T-helper 1 cell treated with Interleukin-12 subunit alpha and Interleukin-12 subunit beta and Interleukin-4 antibody, amounts not matched to agents 30 μg/mL and 1 μg/mL, for 36 hours (primary cell): ENCODE results near the gene GALNT17.

Source experiments
- H3K27ac Mint-ChIP-seq: one replicate; pipeline ENCODE4 v1.8.0; 2021; ENCODE audit warnings: mild to moderate bottlenecking, mixed read lengths
- H3K27me3 Mint-ChIP-seq: one replicate; pipeline ENCODE4 v1.8.0; 2021; ENCODE audit warnings: low read depth, mixed read lengths
- H3K36me3 Mint-ChIP-seq: one replicate; pipeline ENCODE4 v1.8.0; 2021; ENCODE audit warnings: low read depth, mixed read lengths
- H3K4me1 Mint-ChIP-seq: one replicate; pipeline ENCODE4 v1.8.0; 2021; ENCODE audit warnings: low read depth, mixed read lengths
- H3K4me3 Mint-ChIP-seq: one replicate; pipeline ENCODE4 v1.8.0; 2021; ENCODE audit warnings: mild to moderate bottlenecking, moderate library complexity, mixed read lengths
- H3K9me3 Mint-ChIP-seq: one replicate; pipeline ENCODE4 v1.8.0; 2021; ENCODE audit warnings: mixed read lengths

GALNT17 gene

DNA sequence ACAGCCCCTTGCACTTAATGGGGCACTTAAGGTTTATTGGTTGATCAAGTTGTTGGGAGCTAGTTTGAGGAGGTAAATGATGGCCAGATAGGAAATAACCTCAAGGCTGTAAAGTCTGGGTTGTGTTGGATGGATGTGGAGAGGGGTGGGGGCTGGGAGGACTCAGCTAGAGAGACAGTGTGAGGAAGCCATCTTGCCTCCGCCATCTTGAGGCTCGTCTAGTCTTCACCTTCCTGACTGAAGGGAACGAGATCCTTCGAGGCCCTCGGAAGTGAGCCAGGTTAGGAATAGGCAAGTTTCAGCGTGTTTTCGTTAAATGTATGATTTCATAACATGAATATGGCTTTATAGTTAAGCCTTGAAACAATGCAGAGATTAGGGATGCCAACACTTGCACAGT lies 5.5 kb downstream of the GALNT17 start:
- H3K4me1 Mint-ChIP-seq = no peaks in the 10 kb centered on the region
- peaks cover 5% of the 10 kb centered on the region for H3K27me3 Mint-ChIP-seq
- H3K9me3 Mint-ChIP-seq = peaks cover 30% of the 10 kb centered on the region
- H3K4me3 Mint-ChIP-seq = no peak overlapping the region
- H3K27ac Mint-ChIP-seq = no peak overlapping the region
- no peaks in the 10 kb centered on the region for H3K36me3 Mint-ChIP-seq

DNA sequence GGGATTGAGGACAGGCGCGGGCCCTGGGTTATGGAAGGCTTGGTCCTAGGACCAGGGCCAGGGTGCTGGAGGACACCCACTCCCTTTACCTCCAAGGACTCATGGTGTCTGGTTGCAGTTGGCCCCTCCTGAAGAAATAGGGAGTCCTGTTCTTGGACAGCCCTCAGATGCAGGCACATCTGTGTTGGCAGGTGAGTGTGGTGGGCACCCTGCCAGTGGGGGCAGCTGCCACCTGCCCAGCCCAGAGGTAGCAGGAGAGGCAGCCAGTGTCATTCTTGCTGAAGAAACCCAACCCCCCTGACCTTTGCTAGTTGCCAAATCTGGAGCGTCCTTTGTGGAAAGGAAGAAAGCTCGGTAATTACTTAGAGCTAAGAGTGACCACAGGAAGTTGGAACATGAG lies 8.3 kb downstream of the GALNT17 start:
- no peaks in the 10 kb centered on the region for H3K27me3 Mint-ChIP-seq
- no peak overlapping the region for H3K4me3 Mint-ChIP-seq
- H3K36me3 Mint-ChIP-seq = no peaks in the 10 kb centered on the region
- peaks cover 36% of the 10 kb centered on the region for H3K9me3 Mint-ChIP-seq
- no peaks in the 10 kb centered on the region for H3K4me1 Mint-ChIP-seq
- H3K27ac Mint-ChIP-seq = no peak overlapping the region

DNA sequence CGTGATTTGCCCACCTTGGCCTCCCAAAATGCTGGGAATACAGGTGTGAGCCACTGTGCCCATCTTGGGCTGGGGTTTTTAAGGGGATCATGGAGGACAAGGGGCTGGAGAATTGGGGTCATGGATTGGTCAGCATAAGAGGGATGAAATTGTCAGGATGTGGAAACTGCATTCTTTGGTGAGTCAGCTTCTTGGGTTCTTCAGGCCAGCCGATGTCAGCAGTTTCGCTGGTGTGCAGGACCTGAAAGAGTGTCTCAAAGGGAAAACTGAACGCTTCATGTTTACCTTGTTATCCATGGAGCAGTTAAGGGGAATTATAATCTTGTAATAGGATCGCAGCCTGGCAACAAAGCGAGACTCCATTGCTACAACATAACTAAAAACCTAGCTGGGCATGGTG lies 13.0 kb downstream of the GALNT17 start:
- Mint-ChIP-seq H3K4me1 (no peaks in the 10 kb centered on the region), H3K36me3 (no peaks in the 10 kb centered on the region), H3K9me3 (peaks cover 38% of the 10 kb centered on the region), H3K4me3 (no peak overlapping the region), H3K27ac (no peak overlapping the region), H3K27me3 (no peaks in the 10 kb centered on the region)

DNA sequence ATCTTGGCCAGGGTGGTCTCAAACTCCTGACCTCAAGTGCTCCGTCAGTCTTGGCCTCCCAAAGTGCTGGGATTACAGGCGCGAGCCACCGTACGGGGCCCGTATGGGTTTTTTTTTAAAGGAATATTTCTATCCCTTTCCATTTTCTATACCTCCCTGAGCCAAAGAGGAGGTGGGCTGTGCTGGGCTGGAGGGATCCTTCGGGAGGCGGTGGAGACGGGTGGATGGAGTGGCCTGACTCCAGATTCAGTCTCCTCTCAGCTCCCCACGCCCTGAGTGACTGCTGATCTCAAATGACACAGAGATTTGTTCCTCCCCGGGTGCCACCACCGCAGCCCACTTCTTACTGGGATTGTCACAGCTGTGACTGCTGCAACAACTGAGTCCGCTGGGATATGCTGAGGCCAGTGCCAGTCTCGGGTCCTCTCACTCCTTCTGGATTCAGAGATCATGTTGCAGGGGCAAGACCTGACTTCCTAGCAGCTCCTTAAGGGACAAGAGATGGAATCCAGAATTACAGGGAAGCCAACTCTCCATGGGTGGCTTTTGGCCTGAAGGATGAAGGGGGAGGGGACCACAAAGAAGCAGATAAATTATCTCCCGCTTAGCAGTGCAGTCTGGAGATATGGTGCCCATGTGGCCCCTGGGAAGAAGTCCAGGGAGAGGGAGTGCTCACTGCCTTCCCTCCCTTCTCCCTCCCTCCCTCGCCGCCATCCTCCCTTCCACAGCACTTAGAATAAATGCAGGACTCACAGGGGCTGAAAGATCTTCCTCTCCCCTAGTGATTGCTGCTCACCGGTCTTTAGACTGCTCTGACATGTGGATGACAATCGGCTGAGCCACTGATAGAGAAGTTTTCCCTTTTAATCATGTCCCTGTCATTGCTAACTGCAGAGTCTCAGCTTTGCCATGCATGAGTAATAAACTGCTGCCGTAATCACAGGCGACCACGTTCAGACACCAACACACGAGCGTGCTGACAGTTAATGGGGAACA lies 14.3 kb downstream of the GALNT17 start:
- Mint-ChIP-seq H3K9me3 (peaks cover 36% of the 10 kb centered on the region), H3K4me1 (no peaks in the 10 kb centered on the region), H3K36me3 (no peaks in the 10 kb centered on the region), H3K27ac (no peak overlapping the region), H3K27me3 (no peaks in the 10 kb centered on the region), H3K4me3 (no peak overlapping the region)

DNA sequence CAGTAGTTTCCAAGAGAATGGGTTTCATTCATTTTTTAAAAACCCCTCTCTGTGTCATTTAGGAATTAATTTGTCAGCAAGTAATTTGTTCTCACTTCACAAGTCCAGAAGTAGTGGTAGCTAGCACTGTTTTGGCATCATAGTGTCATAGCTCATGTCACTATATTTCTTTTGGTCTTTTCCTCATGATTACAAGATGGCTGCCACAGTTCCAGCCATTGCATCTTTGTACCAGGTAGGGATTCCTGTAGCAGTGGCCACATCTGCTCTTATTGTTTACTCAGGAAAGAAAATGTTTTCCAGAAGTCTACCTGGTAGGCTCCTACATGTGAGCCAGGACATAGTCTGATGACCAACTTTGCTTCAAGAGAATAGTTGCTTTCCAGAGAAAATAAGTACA lies 16.2 kb downstream of the GALNT17 start:
- Mint-ChIP-seq H3K36me3 (no peaks in the 10 kb centered on the region), H3K9me3 (peaks cover 32% of the 10 kb centered on the region), H3K27ac (no peak overlapping the region), H3K4me3 (no peak overlapping the region), H3K27me3 (no peaks in the 10 kb centered on the region), H3K4me1 (no peaks in the 10 kb centered on the region)

DNA sequence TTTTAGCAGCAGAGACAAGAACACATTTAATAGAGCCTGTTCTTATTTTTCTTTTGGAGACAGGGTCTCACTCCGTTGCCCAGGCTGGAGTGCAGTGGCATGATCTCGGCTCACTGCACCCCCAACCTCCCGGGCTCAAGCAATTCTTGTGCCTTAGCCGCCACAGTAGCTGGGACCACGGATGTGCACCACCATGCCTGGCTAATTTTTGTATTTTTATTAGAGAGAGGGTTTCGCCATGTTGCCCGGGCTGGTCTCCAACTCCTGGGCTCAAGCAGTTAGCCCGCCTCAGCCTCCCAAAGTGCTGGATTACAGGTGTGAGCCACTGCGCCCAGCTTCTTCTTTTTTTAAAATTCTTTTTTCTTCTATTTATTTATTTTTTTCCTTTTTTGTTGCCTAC lies 23.3 kb downstream of the GALNT17 start:
- Mint-ChIP-seq H3K36me3 (no peaks in the 10 kb centered on the region), H3K9me3 (peaks cover 31% of the 10 kb centered on the region), H3K4me1 (no peaks in the 10 kb centered on the region), H3K27me3 (no peaks in the 10 kb centered on the region), H3K4me3 (no peak overlapping the region), H3K27ac (no peak overlapping the region)

DNA sequence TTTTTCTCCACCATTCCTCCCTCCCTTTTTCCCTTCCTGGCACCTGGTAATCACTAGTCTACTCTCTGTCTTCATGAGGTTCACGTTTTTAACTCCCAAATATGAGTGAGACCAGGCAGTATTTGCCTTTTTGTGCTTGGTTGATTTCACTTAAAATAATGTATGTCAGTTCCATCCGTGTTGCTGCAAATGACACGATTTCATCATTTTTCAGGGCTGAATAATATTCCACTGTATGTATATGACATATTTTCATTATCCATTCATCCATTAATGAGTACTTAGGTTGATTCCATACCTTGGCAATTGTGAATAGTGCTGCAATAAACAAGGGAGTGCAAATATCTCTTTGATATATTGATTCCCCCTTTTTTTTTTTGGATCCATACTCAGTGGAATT lies 25.8 kb downstream of the GALNT17 start:
- no peak overlapping the region for H3K27ac Mint-ChIP-seq
- no peaks in the 10 kb centered on the region for H3K4me1 Mint-ChIP-seq
- no peaks in the 10 kb centered on the region for H3K36me3 Mint-ChIP-seq
- no peak overlapping the region for H3K4me3 Mint-ChIP-seq
- peaks cover 30% of the 10 kb centered on the region for H3K9me3 Mint-ChIP-seq
- no peaks in the 10 kb centered on the region for H3K27me3 Mint-ChIP-seq

DNA sequence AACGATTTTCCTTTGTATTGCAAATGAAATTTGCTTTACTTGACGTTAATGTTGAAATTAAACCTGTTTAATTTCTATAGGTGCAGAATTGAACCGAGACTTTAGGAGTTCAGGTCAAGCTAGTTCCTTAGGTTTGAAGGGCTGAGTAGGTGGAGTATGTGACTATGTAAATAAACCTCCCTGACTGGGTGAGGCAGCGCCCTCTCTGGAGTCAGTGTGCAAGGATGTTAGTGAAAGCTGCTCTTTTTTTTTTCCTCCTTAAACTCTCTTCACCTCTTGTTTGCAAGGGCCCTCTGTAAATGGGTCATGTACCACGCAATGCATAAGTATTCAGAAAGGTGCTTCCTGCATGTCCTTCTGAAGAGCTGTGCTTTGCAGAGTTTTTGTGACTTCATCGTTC lies 33.8 kb downstream of the GALNT17 start:
- Mint-ChIP-seq H3K4me3 (no peak overlapping the region), H3K36me3 (no peaks in the 10 kb centered on the region), H3K27me3 (no peaks in the 10 kb centered on the region), H3K27ac (no peak overlapping the region), H3K9me3 (peaks cover 23% of the 10 kb centered on the region), H3K4me1 (no peaks in the 10 kb centered on the region)

DNA sequence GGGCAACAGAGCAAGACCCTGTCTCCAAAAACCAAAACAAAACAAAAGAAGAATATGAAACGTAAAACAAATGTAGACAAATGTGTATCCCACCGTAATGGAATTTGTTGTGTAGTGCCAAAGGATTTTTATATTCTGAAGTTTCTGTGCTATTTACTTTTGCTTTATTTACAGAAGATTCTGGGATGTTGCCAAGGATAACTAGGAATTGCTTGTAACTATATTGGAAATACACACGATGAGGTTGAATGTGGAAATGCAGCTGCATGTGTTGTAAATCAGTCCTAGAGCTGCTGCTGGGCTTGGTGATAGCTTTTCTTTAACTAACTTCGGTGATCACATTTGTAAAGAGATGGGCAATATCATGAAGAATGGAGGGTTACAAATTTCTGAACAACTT lies 39.5 kb downstream of the GALNT17 start:
- H3K4me3 Mint-ChIP-seq = no peak overlapping the region
- H3K4me1 Mint-ChIP-seq = no peaks in the 10 kb centered on the region
- H3K9me3 Mint-ChIP-seq = peaks cover 35% of the 10 kb centered on the region
- no peaks in the 10 kb centered on the region for H3K36me3 Mint-ChIP-seq
- H3K27me3 Mint-ChIP-seq = no peaks in the 10 kb centered on the region
- no peak overlapping the region for H3K27ac Mint-ChIP-seq

DNA sequence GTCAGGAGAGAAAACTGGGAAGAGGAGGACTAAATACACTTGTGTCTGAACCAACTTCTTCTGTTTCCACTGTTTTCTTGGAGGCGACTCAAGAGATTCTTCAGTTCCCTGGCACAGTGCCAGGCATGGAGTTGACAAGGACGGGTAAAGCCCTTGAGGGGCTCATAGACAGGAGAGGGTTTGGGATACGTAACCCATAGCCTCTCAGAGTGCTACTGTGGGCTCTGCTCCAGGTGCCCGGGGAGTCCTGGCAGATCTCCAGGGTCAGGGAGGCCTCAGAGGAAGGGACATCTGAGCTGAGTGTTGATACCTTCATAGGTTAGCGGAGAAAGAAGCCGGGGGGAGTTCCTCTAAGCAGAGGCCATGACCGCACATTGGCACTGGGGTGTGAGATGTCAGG lies 42.0 kb downstream of the GALNT17 start:
- H3K27me3 Mint-ChIP-seq = no peaks in the 10 kb centered on the region
- no peaks in the 10 kb centered on the region for H3K36me3 Mint-ChIP-seq
- H3K9me3 Mint-ChIP-seq = peaks cover 40% of the 10 kb centered on the region
- H3K4me3 Mint-ChIP-seq = no peak overlapping the region
- H3K4me1 Mint-ChIP-seq = no peaks in the 10 kb centered on the region
- H3K27ac Mint-ChIP-seq = no peak overlapping the region

DNA sequence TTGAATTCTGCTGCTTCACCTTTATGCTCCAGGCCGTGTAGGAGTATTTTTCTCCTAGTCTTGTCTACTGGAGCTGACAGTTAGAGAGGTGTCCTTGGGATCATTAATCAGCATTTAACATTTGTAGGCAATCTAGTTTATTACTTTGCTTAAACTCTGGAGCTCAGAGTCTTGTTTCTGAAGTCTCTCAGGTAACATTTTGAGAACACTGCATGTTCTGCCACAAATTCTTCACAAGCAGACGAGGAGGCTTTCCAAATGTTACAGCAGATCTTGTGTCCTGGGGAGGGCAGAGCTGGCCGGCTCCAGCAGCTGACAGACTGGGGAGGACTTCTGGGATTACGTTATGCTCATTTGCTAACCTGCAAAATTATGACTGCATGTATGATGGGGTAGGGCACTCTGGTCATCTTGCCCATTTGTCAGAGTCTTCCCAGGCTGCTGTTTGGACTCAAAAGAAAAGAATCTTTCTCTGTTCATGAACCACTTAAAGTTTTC lies 50.5 kb downstream of the GALNT17 start:
- Mint-ChIP-seq H3K9me3 (peaks cover 34% of the 10 kb centered on the region), H3K27ac (no peak overlapping the region), H3K27me3 (no peaks in the 10 kb centered on the region), H3K4me3 (no peak overlapping the region), H3K36me3 (no peaks in the 10 kb centered on the region), H3K4me1 (no peaks in the 10 kb centered on the region)

DNA sequence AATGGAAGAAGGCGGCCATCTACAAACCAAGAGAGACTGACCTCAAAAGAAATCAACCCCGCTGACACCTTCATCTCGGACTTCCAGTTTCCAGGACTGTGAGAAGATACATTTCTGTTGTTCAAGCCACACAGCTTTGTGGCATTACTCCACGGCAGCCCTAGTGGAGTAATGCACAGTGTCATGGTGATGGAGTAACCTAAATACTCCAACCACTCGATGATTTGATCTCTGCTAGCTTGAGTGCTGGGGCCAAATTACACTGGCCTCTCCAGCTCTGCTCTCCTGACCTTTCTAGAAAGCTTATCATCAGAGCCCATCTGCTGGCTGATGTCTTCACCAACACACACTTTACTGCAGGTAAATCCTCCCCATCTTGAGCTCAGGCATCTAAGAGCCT lies 52.2 kb downstream of the GALNT17 start:
- H3K27ac Mint-ChIP-seq = no peak overlapping the region
- no peaks in the 10 kb centered on the region for H3K36me3 Mint-ChIP-seq
- peaks cover 37% of the 10 kb centered on the region for H3K9me3 Mint-ChIP-seq

DNA sequence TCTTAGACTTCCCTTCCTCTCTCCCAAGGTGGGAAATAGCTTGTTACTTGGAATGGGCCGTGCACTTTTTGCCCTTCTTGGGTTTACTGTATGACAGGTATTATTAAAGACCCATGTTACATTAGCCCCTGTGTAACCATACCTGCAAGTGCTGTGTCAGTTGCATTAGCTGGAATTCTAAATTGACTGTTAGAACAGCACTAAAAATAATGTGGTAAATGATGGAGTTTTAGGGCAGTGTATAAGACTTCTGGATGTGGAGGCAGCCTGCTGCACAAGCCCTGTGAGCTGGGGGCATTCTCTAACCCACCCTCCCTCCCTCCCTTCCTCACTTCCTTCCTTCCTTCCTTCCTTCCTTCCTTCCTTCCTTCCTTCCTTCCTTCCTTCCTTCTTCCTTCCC lies 52.7 kb downstream of the GALNT17 start:
- Mint-ChIP-seq H3K27me3 (no peaks in the 10 kb centered on the region), H3K4me3 (no peak overlapping the region), H3K9me3 (peaks cover 37% of the 10 kb centered on the region), H3K4me1 (no peaks in the 10 kb centered on the region), H3K36me3 (no peaks in the 10 kb centered on the region), H3K27ac (no peak overlapping the region)

More for the DNA sequence above, 52.2 kb downstream of the GALNT17 start:
- no peaks in the 10 kb centered on the region for H3K4me1 Mint-ChIP-seq
- H3K27me3 Mint-ChIP-seq = no peaks in the 10 kb centered on the region
- H3K4me3 Mint-ChIP-seq = no peak overlapping the region

DNA sequence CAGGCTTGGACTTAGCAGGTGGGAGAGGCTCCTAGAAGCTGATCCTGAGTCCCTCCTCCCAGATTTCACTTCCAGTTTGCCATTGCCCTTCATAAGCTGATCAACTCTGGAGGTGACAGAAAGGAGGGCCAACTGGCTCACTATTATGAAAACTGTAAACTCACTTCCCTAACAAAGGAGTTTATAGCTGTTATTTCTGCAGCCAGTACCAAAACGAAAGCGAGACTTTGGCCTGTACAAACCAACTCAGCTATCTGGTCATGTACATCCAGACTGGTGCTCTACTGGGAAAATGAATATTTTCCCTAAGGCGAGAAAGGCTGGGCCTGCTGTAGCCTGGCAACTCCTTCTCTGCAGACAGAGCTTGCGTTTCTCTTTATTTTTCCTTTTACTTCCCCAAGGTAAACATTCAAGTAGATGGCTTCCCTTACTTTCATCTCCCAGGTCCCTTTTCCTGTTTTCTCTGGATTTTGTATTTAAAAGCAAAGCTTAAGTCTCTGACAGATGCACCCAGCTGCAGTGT lies 54.7 kb downstream of the GALNT17 start:
- no peaks in the 10 kb centered on the region for H3K27me3 Mint-ChIP-seq
- peaks cover 42% of the 10 kb centered on the region for H3K9me3 Mint-ChIP-seq
- H3K27ac Mint-ChIP-seq = no peak overlapping the region
- H3K4me3 Mint-ChIP-seq = no peak overlapping the region
- no peaks in the 10 kb centered on the region for H3K36me3 Mint-ChIP-seq
- no peaks in the 10 kb centered on the region for H3K4me1 Mint-ChIP-seq

DNA sequence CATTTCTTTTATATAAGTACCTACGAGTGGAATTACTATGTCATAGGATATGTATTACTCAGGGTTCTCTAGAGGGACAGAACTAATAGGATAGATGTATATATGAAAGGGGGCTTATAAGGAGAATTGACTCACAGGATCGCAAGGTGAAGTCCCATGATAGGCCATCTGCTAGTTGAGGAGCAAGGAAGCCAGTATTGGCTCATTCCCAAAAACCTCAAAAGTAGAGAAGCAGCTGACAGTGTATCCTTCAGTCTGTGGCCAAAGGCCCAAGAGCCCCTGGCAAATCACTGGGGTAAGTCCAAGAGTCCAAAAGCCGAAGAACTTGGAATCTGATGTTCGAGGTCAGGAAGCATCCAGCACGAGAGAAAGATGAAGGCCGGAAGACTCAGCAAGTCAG lies 59.8 kb downstream of the GALNT17 start:
- Mint-ChIP-seq H3K4me1 (no peaks in the 10 kb centered on the region), H3K4me3 (no peak overlapping the region), H3K36me3 (no peaks in the 10 kb centered on the region), H3K27ac (no peak overlapping the region), H3K27me3 (no peaks in the 10 kb centered on the region), H3K9me3 (peaks cover 41% of the 10 kb centered on the region)
